ENCODE measurements around the gene CDH12. TPM values are rescaled to one million over a fixed set of nuclear protein-coding genes. Genes with fewer than 3 reads are reported as not detected.
"Not testable (repeated sequence)": the region's sequence is repeated elsewhere in the genome, so short reads cannot be mapped to it uniquely, and the experiment has no call there.

Gene CDH12
- total RNA-seq, 1 experiment from 2014 or later, result not detected

DNA sequence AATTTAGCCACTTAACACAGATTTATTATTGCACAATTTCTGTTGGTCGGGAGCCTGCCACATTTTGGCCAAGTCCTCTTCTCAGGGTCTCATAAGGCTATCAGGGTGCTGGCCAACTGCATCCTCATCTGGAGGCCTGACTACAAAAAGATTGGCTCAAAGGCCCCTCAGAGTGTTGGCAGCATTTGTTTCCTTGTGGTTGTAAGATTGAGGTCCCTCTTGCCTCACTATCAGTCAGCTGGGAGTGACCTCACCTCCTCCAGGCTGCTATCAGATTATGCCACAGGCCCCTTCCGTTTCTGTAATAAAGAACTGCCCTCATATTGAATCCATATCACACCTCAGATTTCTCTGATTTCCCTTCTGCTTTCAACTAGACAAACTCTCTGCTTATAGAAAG, 698.4 kb downstream of the CDH12 start:
- not testable (repeated sequence) for H3K18ac ChIP-seq (ENCODE audit: insufficient read length, low read depth, low read length); H3K9me3 Mint-ChIP-seq; H4K20me1 ChIP-seq (ENCODE audit: control insufficient read depth, insufficient read depth, insufficient read length); H3T11ph ChIP-seq (ENCODE audit: low read length); H3K23me2 ChIP-seq (ENCODE audit: insufficient read length, low read depth, low read length, poor library complexity, severe bottlenecking); H2AK5ac ChIP-seq (ENCODE audit: insufficient read length, low read length); H3K23ac ChIP-seq (ENCODE audit: insufficient read length, low read depth, low read length); H3K27ac Mint-ChIP-seq; H2BK15ac ChIP-seq (ENCODE audit: low read depth, low read length); H3K4me1 ChIP-seq (ENCODE audit: insufficient read depth, low read length); DNase-seq; H3K36me3 Mint-ChIP-seq (ENCODE audit: insufficient read depth in 1 of 3, low read depth in 3 of 3); H3K27ac ChIP-seq (ENCODE audit: insufficient read length, low read depth, low read length); H3K79me1 ChIP-seq (ENCODE audit: insufficient read depth, low read depth, low read length, poor library complexity, severe bottlenecking); H2BK120ac ChIP-seq (ENCODE audit: low read depth, low read length, poor library complexity, severe bottlenecking); H3K9me3 ChIP-seq (ENCODE audit: control insufficient read depth, low read depth, low read length); H4K5ac ChIP-seq (ENCODE audit: insufficient read length, low read depth, low read length); H3K4me1 Mint-ChIP-seq; H3K56ac ChIP-seq (ENCODE audit: insufficient read length, low read depth, low read length); H3K4me3 Mint-ChIP-seq; H2BK5ac ChIP-seq (ENCODE audit: insufficient read length, low read length); H2BK12ac ChIP-seq (ENCODE audit: insufficient read length, low read depth, low read length); H3K4me2 ChIP-seq (ENCODE audit: insufficient read depth, insufficient read length, low read length); H3K14ac ChIP-seq (ENCODE audit: insufficient read depth, low read length); H3K27me3 Mint-ChIP-seq (ENCODE audit: low read depth); H3K79me2 ChIP-seq (ENCODE audit: insufficient read depth, low read length); H4K91ac ChIP-seq (ENCODE audit: insufficient read length, low read depth, low read length); H4K8ac ChIP-seq (replicated peaks; ENCODE audit: insufficient read length, low read depth, low read length); H3K27me3 ChIP-seq (ENCODE audit: insufficient read depth, low read length); H3K4ac ChIP-seq (ENCODE audit: low read depth, low read length); H2AFZ ChIP-seq (ENCODE audit: low read length); H2BK20ac ChIP-seq (ENCODE audit: low read depth, low read length, poor library complexity, severe bottlenecking); H3K9ac ChIP-seq (ENCODE audit: extremely low read depth, insufficient read length, low read length)
- no CpG with 5 or more reads among the region's 2 CpGs for WGBS (ENCODE audit: extremely low coverage, insufficient read length, low lambda C conversion rate)

DNA sequence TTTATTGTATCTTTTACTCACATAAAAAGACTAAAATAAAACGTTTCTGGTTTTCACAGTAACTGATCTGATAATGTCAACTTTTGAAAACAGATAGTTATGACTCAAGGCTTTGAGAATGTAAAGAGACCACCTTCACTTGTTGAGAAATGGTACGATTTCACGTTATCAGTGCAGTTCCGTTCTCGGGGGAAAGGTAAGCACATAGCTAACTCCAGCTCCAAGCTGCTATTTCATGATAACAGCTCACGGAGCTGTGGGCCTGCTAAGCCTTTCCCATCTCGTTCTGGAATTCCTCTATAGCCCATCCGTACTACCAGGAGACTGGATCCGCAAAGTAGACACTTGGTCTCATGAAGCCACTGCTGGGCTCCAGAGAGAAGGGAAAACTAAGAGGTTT, 701.3 kb downstream of the CDH12 start:
- not testable (repeated sequence) for H3K79me1 ChIP-seq (ENCODE audit: insufficient read depth, low read depth, low read length, poor library complexity, severe bottlenecking); H3K27me3 Mint-ChIP-seq (ENCODE audit: low read depth); H4K91ac ChIP-seq (ENCODE audit: insufficient read length, low read depth, low read length); H3K14ac ChIP-seq (ENCODE audit: insufficient read depth, low read length); H2BK12ac ChIP-seq (ENCODE audit: insufficient read length, low read depth, low read length); H2AFZ ChIP-seq (ENCODE audit: low read length); H3K27me3 ChIP-seq (ENCODE audit: insufficient read depth, low read length); H3K9ac ChIP-seq (ENCODE audit: extremely low read depth, insufficient read length, low read length); H3K9me3 ChIP-seq (ENCODE audit: control insufficient read depth, low read depth, low read length); H2BK15ac ChIP-seq (ENCODE audit: low read depth, low read length); H2BK20ac ChIP-seq (ENCODE audit: low read depth, low read length, poor library complexity, severe bottlenecking); H2BK5ac ChIP-seq (ENCODE audit: insufficient read length, low read length); H4K5ac ChIP-seq (ENCODE audit: insufficient read length, low read depth, low read length); H3K56ac ChIP-seq (ENCODE audit: insufficient read length, low read depth, low read length); H3K4me2 ChIP-seq (ENCODE audit: insufficient read depth, insufficient read length, low read length); H3K23me2 ChIP-seq (ENCODE audit: insufficient read length, low read depth, low read length, poor library complexity, severe bottlenecking); H3K4me1 ChIP-seq (ENCODE audit: insufficient read depth, low read length); H2BK120ac ChIP-seq (ENCODE audit: low read depth, low read length, poor library complexity, severe bottlenecking); H3K23ac ChIP-seq (ENCODE audit: insufficient read length, low read depth, low read length); H3K27ac ChIP-seq (ENCODE audit: insufficient read length, low read depth, low read length); H3K9me3 Mint-ChIP-seq; H3K36me3 Mint-ChIP-seq (ENCODE audit: insufficient read depth in 1 of 3, low read depth in 3 of 3); H4K8ac ChIP-seq (replicated peaks; ENCODE audit: insufficient read length, low read depth, low read length); H3K4me1 Mint-ChIP-seq; H3T11ph ChIP-seq (ENCODE audit: low read length); H3K4me3 Mint-ChIP-seq; H3K27ac Mint-ChIP-seq; DNase-seq; H2AK5ac ChIP-seq (ENCODE audit: insufficient read length, low read length); H3K4ac ChIP-seq (ENCODE audit: low read depth, low read length); H3K18ac ChIP-seq (ENCODE audit: insufficient read length, low read depth, low read length); H3K79me2 ChIP-seq (ENCODE audit: insufficient read depth, low read length); H4K20me1 ChIP-seq (ENCODE audit: control insufficient read depth, insufficient read depth, insufficient read length)
- no CpG with 5 or more reads among the region's 9 CpGs for WGBS (ENCODE audit: extremely low coverage, insufficient read length, low lambda C conversion rate)
